GM12864 (cell line): Measurements from ENCODE around the gene CUL5.
"Not testable (repeated sequence)": the region's sequence is repeated elsewhere in the genome, so short reads cannot be mapped to it uniquely, and the experiment has no call there.

Experiments used
- DNase-seq: peaks from one replicate; pipeline ENCODE4 v3.0.0-alpha.2; 2011; ENCODE audit warnings: low read depth
- H3K4me3 ChIP-seq: 2 replicates; pipeline ENCODE4 v1.5.1; 2011; ENCODE audit warnings: mild to moderate bottlenecking, low read depth, low read length, control low read depth
- CTCF ChIP-seq: IDR thresholded peaks from 2 replicates; pipeline ENCODE4 v1.5.1; 2011; ENCODE audit warnings: low read depth, mild to moderate bottlenecking, moderate library complexity, low read length, control low read depth, inconsistent platforms; ENCODE audit errors: missing control alignments

The CUL5 gene

GRCh38 chr11:108125096-108125495 lies 116.4 kb downstream of the CUL5 start:
- DNase-seq: no peak
- H3K4me3 ChIP-seq: no peak overlapping the region
- TF ChIP-seq CTCF: no peak

- TF ChIP-seq CTCF: no peak
- no peak for DNase-seq
- H3K4me3 ChIP-seq: no peak overlapping the region
Measured at GRCh38 chr11:108128772-108129171, 120.1 kb downstream of the CUL5 start.

GRCh38 chr11:108131993-108132392 lies 123.3 kb downstream of the CUL5 start:
- no peak for TF ChIP-seq CTCF

GRCh38 chr11:108132993-108133538 lies 124.4 kb downstream of the CUL5 start:
- H3K4me3 ChIP-seq, DNase-seq: not testable (repeated sequence)

More at GRCh38 chr11:108131993-108132392, 123.3 kb downstream of the CUL5 start:
- no peak for DNase-seq
- no peak overlapping the region for H3K4me3 ChIP-seq

GRCh38 chr11:108135845-108136544 lies 127.3 kb downstream of the CUL5 start:
- DNase-seq: no peak
- no peak overlapping the region for H3K4me3 ChIP-seq
- peak; percentile 43 for TF ChIP-seq CTCF

- DNase-seq: no peak
- H3K4me3 ChIP-seq: no peak overlapping the region
- no peak for TF ChIP-seq CTCF
Measured at GRCh38 chr11:108137212-108137611, 128.5 kb downstream of the CUL5 start.

GRCh38 chr11:108142304-108142703 lies 133.6 kb downstream of the CUL5 start:
- TF ChIP-seq CTCF: no peak
- H3K4me3 ChIP-seq: no peak overlapping the region
- DNase-seq: no peak
